KMS-11 (cell line): ENCODE data around the gene KCNC1.

ENCODE experiments used
- H2AFZ ChIP-seq: fragments of 200-600 bp; sonication (generic); 2 replicates; pipeline ENCODE4 v1.6.1; 2016; ENCODE audit warnings: antibody characterized with exemption, mixed run types, low read depth
- H3K27ac ChIP-seq: fragments of 200-600 bp; sonication (generic); 2 replicates; pipeline ENCODE4 v1.6.1; 2016; ENCODE audit warnings: mild to moderate bottlenecking, mixed run types
- H3K27me3 ChIP-seq: fragments of 200-600 bp; sonication (generic); 2 replicates; pipeline ENCODE4 v1.6.1; 2017; ENCODE audit warnings: mild to moderate bottlenecking, low read depth, mixed run types, moderate library complexity; ENCODE audit not compliant: insufficient read depth
- H3K36me3 ChIP-seq: fragments of 200-600 bp; sonication (generic); 2 replicates; pipeline ENCODE4 v1.6.1; 2017; ENCODE audit warnings: mild to moderate bottlenecking, mixed run types; ENCODE audit not compliant: insufficient read depth
- H3K4me1 ChIP-seq: fragments of 200-600 bp; sonication (generic); 2 replicates; pipeline ENCODE4 v1.6.1; 2016; ENCODE audit warnings: mild to moderate bottlenecking, low read depth, mixed run types; ENCODE audit not compliant: poor library complexity, severe bottlenecking
- H3K4me2 ChIP-seq: fragments of 200-600 bp; sonication (generic); 2 replicates; pipeline ENCODE4 v1.7.0; 2016; ENCODE audit warnings: mild to moderate bottlenecking, mixed run types
- H3K4me3 ChIP-seq: fragments of 200-600 bp; sonication (generic); IDR thresholded peaks from 2 replicates; pipeline ENCODE4 v1.6.1; 2017; ENCODE audit warnings: low read depth, low read length, mixed read lengths; ENCODE audit not compliant: insufficient read depth
- H3K79me2 ChIP-seq: fragments of 200-600 bp; sonication (generic); 2 replicates; pipeline ENCODE4 v1.6.1; 2016; ENCODE audit warnings: low read depth, mixed run types; ENCODE audit not compliant: insufficient read depth
- H3K9ac ChIP-seq: fragments of 200-600 bp; sonication (generic); 2 replicates; pipeline ENCODE4 v1.6.1; 2016; ENCODE audit warnings: mild to moderate bottlenecking, mixed run types
- H4K20me1 ChIP-seq: fragments of 200-600 bp; sonication (generic); 2 replicates; pipeline ENCODE4 v1.6.1; 2016; ENCODE audit warnings: mild to moderate bottlenecking, mixed run types; ENCODE audit not compliant: insufficient read depth
- CTCF ChIP-seq: fragments of 200-600 bp; sonication (generic); conservative IDR thresholded peaks from 2 replicates; pipeline ENCODE4 v1.6.1; 2017; ENCODE audit warnings: low read depth, mild to moderate bottlenecking, antibody characterized with exemption, low read length, moderate library complexity, mixed read lengths

KCNC1 gene

DNA sequence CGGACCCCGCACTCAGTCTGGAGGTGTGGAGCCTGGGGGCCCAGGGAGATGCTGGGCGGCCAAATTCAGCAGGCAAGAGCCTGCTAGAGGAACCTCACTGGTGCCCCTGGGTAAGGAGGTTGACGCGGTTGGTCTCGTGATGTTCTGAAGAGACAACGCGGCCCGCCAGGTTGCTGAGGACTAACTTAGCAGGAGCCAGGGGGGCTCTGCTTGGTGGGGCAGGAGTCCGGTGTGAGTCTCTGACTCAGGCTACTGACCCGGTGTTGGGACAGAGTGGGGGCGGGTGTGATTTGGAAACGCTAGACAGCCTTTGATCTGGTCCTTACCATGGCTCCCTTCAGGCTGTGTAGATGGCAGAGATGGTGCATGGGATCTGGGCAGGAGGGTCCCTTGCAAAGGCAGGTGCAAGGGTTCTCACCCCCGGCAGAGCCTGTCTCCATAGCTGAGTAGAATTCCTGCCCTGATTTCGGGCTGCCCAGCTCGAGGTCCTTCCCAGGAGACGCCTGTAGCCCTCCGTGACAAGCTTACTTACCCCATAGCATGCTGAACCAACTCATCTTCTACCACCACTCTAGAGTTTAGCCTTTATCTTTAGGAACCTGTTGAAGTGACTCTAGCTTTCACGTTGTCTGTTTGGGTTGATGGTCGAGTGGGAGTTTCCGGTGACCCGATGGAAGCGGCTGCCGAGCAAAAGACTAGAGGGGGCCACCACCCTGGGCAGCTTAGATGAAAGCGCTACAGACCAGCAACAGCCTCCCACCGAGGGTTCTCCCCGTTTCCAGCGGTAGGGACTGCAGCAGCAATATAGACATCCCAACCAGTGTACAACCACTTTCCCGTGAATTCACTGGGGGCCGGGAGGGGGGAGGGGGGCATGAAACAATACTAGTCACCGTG is 38.4 kb downstream of the KCNC1 start:
- Histone ChIP-seq H3K27ac (no peak overlapping the region), H3K4me2 (no peak overlapping the region), H3K27me3 (no peaks in the 10 kb centered on the region), H4K20me1 (no peaks in the 10 kb centered on the region), H3K4me3 (no peak overlapping the region), H2AFZ (no peak overlapping the region), H3K79me2 (no peaks in the 10 kb centered on the region), H3K9ac (no peak overlapping the region), H3K4me1 (no peaks in the 10 kb centered on the region), H3K36me3 (no peaks in the 10 kb centered on the region)
- no peak for TF ChIP-seq CTCF

DNA sequence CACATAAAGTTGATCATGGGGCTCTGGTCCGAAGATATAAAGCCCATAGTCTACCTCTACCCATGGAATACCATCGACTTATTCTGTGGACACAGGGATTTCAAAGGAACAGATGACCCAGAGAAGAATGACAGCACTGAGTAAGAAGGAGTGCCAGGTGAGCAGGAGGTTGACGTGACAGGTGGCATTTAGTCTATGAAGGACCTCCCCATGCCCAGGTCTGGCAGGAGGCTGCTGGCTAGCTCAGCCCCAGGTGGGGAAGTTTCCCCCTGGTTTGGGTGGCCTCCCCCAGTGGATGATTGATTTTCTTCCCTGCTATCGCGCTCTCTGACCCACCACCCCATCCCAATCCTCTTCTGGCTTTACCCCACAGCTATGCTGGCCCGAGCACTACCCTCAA is 39.1 kb downstream of the KCNC1 start:
- TF ChIP-seq CTCF = no peak

DNA sequence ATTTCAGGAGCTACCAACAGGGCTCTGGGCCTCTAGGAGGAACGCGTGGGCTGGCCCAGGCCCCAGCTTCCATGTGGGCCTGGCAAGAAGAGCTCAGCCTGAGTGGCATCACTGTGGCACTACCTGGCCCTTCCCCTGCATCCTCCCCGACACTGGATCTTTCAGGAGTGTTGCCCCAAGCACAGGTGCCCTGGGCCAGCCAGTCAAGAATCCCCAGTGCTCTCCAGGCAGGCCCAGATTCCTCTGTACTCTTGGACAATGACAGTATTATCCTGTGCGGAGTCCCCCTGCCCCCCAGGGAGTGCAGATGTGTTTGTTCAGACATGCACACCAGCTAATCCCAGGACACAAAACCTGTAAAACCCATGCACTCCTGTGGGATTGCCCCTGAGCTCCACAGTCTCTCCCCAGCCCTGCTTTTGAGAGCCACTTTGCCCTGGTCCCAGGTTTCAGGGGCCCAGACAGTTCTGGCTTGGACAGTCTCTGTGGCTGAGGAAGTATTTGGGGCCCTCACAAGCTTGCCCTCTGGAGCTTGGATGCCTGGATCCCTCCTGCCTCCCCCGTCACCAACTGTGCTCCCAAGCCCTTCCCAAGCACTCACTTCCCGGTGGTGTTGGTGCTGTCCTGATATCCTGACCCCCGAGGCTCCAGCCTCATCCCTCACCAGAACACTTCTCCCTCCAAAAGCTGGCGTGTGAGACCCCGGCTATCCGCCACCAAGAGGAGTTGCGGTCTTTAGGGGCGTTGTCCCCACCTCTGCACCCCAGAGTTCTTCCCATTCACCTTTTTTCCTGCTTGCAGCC is 39.9 kb downstream of the KCNC1 start:
- Histone ChIP-seq H3K79me2 (no peaks in the 10 kb centered on the region), H3K4me3 (no peak overlapping the region), H3K27ac (no peak overlapping the region), H3K4me1 (no peaks in the 10 kb centered on the region), H3K27me3 (no peaks in the 10 kb centered on the region), H4K20me1 (no peaks in the 10 kb centered on the region), H3K9ac (no peak overlapping the region), H3K36me3 (no peaks in the 10 kb centered on the region), H2AFZ (no peak overlapping the region), H3K4me2 (no peak overlapping the region)
- TF ChIP-seq CTCF = no peak

More for the DNA sequence above, 39.1 kb downstream of the KCNC1 start:
- Histone ChIP-seq H3K27me3 (no peaks in the 10 kb centered on the region), H4K20me1 (no peaks in the 10 kb centered on the region), H3K36me3 (no peaks in the 10 kb centered on the region), H3K4me2 (no peak overlapping the region), H3K4me1 (no peaks in the 10 kb centered on the region), H3K79me2 (no peaks in the 10 kb centered on the region), H3K9ac (no peak overlapping the region), H3K27ac (no peak overlapping the region), H3K4me3 (no peak overlapping the region), H2AFZ (no peak overlapping the region)

- Histone ChIP-seq H3K27me3 (no peaks in the 10 kb centered on the region), H2AFZ (no peak overlapping the region), H4K20me1 (no peaks in the 10 kb centered on the region), H3K4me3 (no peak overlapping the region), H3K79me2 (no peaks in the 10 kb centered on the region), H3K27ac (no peak overlapping the region), H3K4me2 (no peak overlapping the region), H3K36me3 (no peaks in the 10 kb centered on the region), H3K9ac (no peak overlapping the region), H3K4me1 (no peaks in the 10 kb centered on the region)
- TF ChIP-seq CTCF = no peak
Measured at GRCh38 chr11:17775035-17775348, 40.4 kb downstream of the KCNC1 start.
